ENCODE measurements around the gene FSTL5. TPM values are rescaled to one million over a fixed set of nuclear protein-coding genes. Genes with fewer than 3 reads are reported as not detected.

The FSTL5 gene
- total RNA-seq, 1 experiment from 2014 or later: not detected

GRCh38 chr4:161926033-161926828 is 237.6 kb downstream of the FSTL5 start:
- Histone ChIP-seq H3K23me2 (ENCODE audit: insufficient read length, low read depth, low read length, poor library complexity, severe bottlenecking) (no peaks in the 10 kb centered on the region), H4K20me1 (ENCODE audit: control insufficient read depth, insufficient read depth, insufficient read length) (no peaks in the 10 kb centered on the region), H3K4me2 (ENCODE audit: insufficient read depth, insufficient read length, low read length) (no peak overlapping the region), H3K56ac (ENCODE audit: insufficient read length, low read depth, low read length) (no peak overlapping the region), H3K4ac (ENCODE audit: low read depth, low read length) (no peak overlapping the region), H4K5ac (ENCODE audit: insufficient read length, low read depth, low read length) (no peak overlapping the region), H3K27ac (ENCODE audit: insufficient read length, low read depth, low read length) (no peak overlapping the region), H3K9me3 (ENCODE audit: control insufficient read depth, low read depth, low read length) (no peaks in the 10 kb centered on the region), H4K91ac (ENCODE audit: insufficient read length, low read depth, low read length) (no peak overlapping the region), H2BK120ac (ENCODE audit: low read depth, low read length, poor library complexity, severe bottlenecking) (no peak overlapping the region), H2BK5ac (ENCODE audit: insufficient read length, low read length) (no peak overlapping the region), H3K14ac (ENCODE audit: insufficient read depth, low read length) (no peak overlapping the region), H3K27me3 (ENCODE audit: insufficient read depth, low read length) (no peaks in the 10 kb centered on the region), H3K79me1 (ENCODE audit: insufficient read depth, low read depth, low read length, poor library complexity, severe bottlenecking) (no peaks in the 10 kb centered on the region), H3K4me1 (ENCODE audit: insufficient read depth, low read length) (no peaks in the 10 kb centered on the region; the same call in 1 of the 2 replicates), H2AK5ac (ENCODE audit: insufficient read length, low read length) (no peak overlapping the region), H3K9ac (ENCODE audit: extremely low read depth, insufficient read length, low read length) (no peak overlapping the region), H2BK12ac (ENCODE audit: insufficient read length, low read depth, low read length) (no peak overlapping the region), H2BK20ac (ENCODE audit: low read depth, low read length, poor library complexity, severe bottlenecking) (no peak overlapping the region), H2BK15ac (ENCODE audit: low read depth, low read length) (no peak overlapping the region), H3K79me2 (ENCODE audit: insufficient read depth, low read length) (no peaks in the 10 kb centered on the region), H4K8ac (replicated peaks; ENCODE audit: insufficient read length, low read depth, low read length) (no peak overlapping the region), H2AFZ (ENCODE audit: low read length) (no peak overlapping the region), H3K18ac (ENCODE audit: insufficient read length, low read depth, low read length) (no peak overlapping the region), H3T11ph (ENCODE audit: low read length) (no peak overlapping the region), H3K23ac (ENCODE audit: insufficient read length, low read depth, low read length) (no peak overlapping the region)
- TF ChIP-seq CTCF (conservative IDR thresholded peaks at IDR 0.05): no peak
- Mint-ChIP-seq H3K4me3 (no peak overlapping the region), H3K9me3 (no peaks in the 10 kb centered on the region), H3K27me3 (ENCODE audit: low read depth) (no peaks in the 10 kb centered on the region), H3K36me3 (ENCODE audit: insufficient read depth in 1 of 3, low read depth in 3 of 3) (no peaks in the 10 kb centered on the region), H3K27ac (no peak overlapping the region), H3K4me1 (peaks cover 10 to 13% of the 10 kb centered on the region in 2 experiments)
- DNase-seq: no peak
- no CpG with 5 or more reads among the region's 6 CpGs for WGBS (ENCODE audit: extremely low coverage, insufficient read length, low lambda C conversion rate)

Data from H9 (cell line).